Right lobe of liver (tissue), 4 donors: ENCODE data around the gene MYO16.
A peak's percentile ranks its signal among the peaks of the same experiment; 100 is the strongest.

Experiments used
- POLR2A ChIP-seq: fragments of 450-650 bp; IDR thresholded peaks from one replicate; pipeline ENCODE4 v1.6.1; 2017; ENCODE audit warnings: antibody characterized with exemption, mild to moderate bottlenecking
- TF ChIP-seq, protein P1 (sequence below), 4 donors: fragments of 200-600 bp in 3 of 4; fragments of 450-650 bp in 1 of 4; IDR thresholded peaks; one replicate each; pipeline versions ENCODE4 v1.5.1 to v1.8.0; 2016 to 2022; ENCODE audit warnings: antibody characterized with exemption in 4 of 4, mild to moderate bottlenecking in 2 of 4
- donor health status: DM: no; HTN: no; CAD: no.
- donor health status: DM: no; HTN: no; CAD: no.
- donor health status: DM: no; HTN: yes; CAD: no.

DNA sequence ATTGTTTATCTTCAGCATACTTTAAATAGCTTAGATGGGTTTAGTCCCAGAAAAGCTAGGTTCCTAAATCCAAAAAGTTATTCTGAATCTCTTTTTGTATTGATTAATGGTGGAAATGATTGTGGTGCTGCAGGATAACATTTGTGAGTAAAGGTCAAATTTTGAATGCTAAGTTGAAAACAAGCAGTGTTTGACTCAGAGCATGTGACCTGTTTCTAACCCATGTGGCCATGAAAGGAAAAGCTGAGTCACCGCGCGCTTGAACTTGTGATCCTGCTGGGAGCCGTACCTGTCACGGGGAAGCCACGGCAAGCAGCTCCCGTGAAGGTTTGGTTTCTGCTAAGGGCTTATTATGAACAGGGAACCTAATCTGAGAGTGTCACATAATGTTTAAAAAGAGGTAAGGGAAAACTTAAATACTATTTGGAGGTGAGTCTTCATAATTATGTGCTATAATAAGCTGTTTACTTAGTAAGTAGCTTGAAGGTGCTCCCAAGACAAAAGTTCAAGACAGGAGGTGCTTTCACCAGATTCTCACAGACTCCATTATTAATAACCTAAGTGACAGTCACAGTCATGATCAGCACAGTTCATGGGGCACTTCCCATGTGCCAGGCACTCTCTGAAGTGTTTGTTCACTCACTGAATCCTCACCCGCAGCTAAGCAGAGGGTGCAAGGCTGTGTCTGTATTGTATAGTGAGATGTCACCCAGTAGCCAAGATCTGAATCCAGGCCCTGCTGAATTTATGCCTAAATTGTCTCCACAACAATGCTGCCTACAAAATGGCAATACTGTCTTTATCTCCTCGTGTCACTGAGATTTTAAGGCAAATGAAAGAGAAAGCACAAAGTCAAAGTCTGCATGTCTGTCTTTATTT, 286.5 kb downstream of the MYO16 start:
- TF ChIP-seq, protein P1, sequence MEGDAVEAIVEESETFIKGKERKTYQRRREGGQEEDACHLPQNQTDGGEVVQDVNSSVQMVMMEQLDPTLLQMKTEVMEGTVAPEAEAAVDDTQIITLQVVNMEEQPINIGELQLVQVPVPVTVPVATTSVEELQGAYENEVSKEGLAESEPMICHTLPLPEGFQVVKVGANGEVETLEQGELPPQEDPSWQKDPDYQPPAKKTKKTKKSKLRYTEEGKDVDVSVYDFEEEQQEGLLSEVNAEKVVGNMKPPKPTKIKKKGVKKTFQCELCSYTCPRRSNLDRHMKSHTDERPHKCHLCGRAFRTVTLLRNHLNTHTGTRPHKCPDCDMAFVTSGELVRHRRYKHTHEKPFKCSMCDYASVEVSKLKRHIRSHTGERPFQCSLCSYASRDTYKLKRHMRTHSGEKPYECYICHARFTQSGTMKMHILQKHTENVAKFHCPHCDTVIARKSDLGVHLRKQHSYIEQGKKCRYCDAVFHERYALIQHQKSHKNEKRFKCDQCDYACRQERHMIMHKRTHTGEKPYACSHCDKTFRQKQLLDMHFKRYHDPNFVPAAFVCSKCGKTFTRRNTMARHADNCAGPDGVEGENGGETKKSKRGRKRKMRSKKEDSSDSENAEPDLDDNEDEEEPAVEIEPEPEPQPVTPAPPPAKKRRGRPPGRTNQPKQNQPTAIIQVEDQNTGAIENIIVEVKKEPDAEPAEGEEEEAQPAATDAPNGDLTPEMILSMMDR (IDR thresholded peaks at IDR 0.05) = no peak
- peak; percentile 93 for TF ChIP-seq POLR2A
